Activated T-cell treated with anti-CD3 and anti-CD28 coated beads, Interleukin-2, amount 50 U/mL, for 48 hours (primary cell): ENCODE results near the gene SVIL.
A peak's percentile ranks its signal among the peaks of the same experiment; 100 is the strongest.
"Not testable (repeated sequence)": the region's sequence is repeated elsewhere in the genome, so short reads cannot be mapped to it uniquely, and the experiment has no call there.

ENCODE experiments used
- DNase-seq, 2 experiments: peaks; one replicate each; pipeline ENCODE4 v3.0.0-alpha.2; 2020

SVIL gene

GRCh38 chr10:29567003-29567402 is 67.8 kb downstream of the SVIL start:
- no peak for DNase-seq

GRCh38 chr10:29566209-29566608 is 68.6 kb downstream of the SVIL start:
- not testable (repeated sequence) for DNase-seq

GRCh38 chr10:29563420-29564035 is 71.2 kb downstream of the SVIL start:
- DNase-seq = no peak

- DNase-seq = not testable (repeated sequence)
Measured at GRCh38 chr10:29563006-29563405, 71.8 kb downstream of the SVIL start.

- no peak for DNase-seq
Measured at GRCh38 chr10:29559996-29560395, 74.8 kb downstream of the SVIL start.

GRCh38 chr10:29557665-29558064 is 77.1 kb downstream of the SVIL start:
- no peak for DNase-seq

GRCh38 chr10:29555746-29556481 is 78.9 kb downstream of the SVIL start:
- DNase-seq = no peak

GRCh38 chr10:29555091-29555745 is 79.6 kb downstream of the SVIL start:
- no peak for DNase-seq

GRCh38 chr10:29554660-29555059 is 80.1 kb downstream of the SVIL start:
- DNase-seq = peak in 1 of 2 experiments; percentile 25

- no peak for DNase-seq
Measured at GRCh38 chr10:29553544-29554250, 81.1 kb downstream of the SVIL start.

- DNase-seq = not testable (repeated sequence)
Measured at GRCh38 chr10:29553116-29553515, 81.7 kb downstream of the SVIL start.

GRCh38 chr10:29549493-29549892 is 85.3 kb downstream of the SVIL start:
- not testable (repeated sequence) for DNase-seq

GRCh38 chr10:29546773-29547313 is 87.9 kb downstream of the SVIL start:
- DNase-seq = no peak

GRCh38 chr10:29545122-29545521 is 89.6 kb downstream of the SVIL start:
- DNase-seq = no peak

GRCh38 chr10:29543715-29544114 is 91.1 kb downstream of the SVIL start:
- DNase-seq = no peak

- no peak for DNase-seq
Measured at GRCh38 chr10:29542723-29543122, 92.0 kb downstream of the SVIL start.

GRCh38 chr10:29541422-29542210 is 93.2 kb downstream of the SVIL start:
- no peak for DNase-seq

- no peak for DNase-seq
Measured at GRCh38 chr10:29540016-29540415, 94.8 kb downstream of the SVIL start.

GRCh38 chr10:29539412-29539811 is 95.4 kb downstream of the SVIL start:
- DNase-seq = no peak

- DNase-seq = no peak
Measured at GRCh38 chr10:29537799-29538198, 97.0 kb downstream of the SVIL start.

- DNase-seq = not testable (repeated sequence)
Measured at GRCh38 chr10:29536691-29537090, 98.1 kb downstream of the SVIL start.

- DNase-seq = no peak
Measured at GRCh38 chr10:29535778-29536453, 98.9 kb downstream of the SVIL start.
